ENCODE results near the gene EDNRB.

The EDNRB gene

DNA sequence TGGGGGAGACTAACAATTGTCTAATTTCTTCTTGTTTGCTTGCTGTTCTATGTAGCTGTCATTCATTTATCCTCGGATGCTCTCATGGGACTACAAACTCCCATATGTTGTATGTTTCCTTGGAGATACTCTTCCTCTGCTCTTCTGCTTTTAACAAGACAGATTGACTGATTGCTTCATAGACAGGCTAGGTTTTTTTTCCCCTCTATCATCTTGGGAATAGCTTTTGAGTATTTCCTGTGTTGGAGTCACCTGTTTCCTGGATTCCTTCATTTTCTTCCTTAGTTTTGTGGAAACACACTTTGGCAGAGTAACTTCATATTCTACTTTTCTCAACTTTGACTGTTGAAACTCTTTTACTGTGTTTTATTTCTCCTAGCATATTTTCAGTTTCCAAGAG is 27.6 kb downstream of the EDNRB start:
- H3K27ac ChIP-seq = no peak overlapping the region
- H3K4me3 ChIP-seq = no peak overlapping the region
- TF ChIP-seq, protein P1, sequence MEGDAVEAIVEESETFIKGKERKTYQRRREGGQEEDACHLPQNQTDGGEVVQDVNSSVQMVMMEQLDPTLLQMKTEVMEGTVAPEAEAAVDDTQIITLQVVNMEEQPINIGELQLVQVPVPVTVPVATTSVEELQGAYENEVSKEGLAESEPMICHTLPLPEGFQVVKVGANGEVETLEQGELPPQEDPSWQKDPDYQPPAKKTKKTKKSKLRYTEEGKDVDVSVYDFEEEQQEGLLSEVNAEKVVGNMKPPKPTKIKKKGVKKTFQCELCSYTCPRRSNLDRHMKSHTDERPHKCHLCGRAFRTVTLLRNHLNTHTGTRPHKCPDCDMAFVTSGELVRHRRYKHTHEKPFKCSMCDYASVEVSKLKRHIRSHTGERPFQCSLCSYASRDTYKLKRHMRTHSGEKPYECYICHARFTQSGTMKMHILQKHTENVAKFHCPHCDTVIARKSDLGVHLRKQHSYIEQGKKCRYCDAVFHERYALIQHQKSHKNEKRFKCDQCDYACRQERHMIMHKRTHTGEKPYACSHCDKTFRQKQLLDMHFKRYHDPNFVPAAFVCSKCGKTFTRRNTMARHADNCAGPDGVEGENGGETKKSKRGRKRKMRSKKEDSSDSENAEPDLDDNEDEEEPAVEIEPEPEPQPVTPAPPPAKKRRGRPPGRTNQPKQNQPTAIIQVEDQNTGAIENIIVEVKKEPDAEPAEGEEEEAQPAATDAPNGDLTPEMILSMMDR (IDR thresholded peaks at IDR 0.05) = no peak
- DNase-seq (ENCODE audit: low spot score) = no peak

DNA sequence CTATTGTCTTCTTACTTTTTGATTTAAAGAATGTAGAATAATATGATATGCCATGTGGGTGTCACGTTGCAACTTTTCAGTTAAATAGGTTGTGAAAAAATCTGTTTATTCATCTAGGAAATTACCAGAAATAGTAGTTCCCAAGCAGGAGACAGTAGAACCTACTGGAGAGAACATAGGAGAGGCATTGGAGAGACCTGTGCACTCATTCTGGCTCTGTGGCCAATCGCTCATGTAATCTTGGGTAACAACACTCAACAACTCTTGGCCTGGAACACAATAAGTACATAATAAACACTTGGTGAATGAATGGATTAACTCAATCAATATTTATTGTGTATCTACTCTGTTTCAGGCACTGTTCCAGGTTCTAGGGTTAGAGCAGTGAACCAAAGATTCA is 35.3 kb downstream of the EDNRB start:
- Histone ChIP-seq H3K27ac (no peak overlapping the region), H3K4me3 (no peak overlapping the region)
- no peak for DNase-seq (ENCODE audit: low spot score)
- TF ChIP-seq, protein P1 (IDR thresholded peaks at IDR 0.05) = no peak

DNA sequence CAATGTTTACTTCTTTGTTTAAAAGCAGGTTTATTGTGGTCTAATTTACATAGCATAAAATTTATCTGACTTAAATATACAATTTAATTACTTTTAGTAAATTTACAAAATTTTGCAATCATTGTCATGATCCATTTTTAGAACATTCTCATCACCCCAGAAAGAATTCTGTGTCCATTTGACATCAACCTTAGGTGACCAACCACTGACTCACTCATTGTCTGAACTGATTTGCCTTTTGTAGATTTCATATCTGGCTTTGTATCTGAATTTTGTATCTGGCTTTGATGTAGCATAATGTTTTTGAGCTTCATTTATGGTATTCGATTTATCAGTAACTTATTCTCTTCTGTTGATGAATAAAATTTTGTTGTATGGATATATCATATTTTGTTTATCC is 40.4 kb downstream of the EDNRB start:
- Histone ChIP-seq H3K27ac (no peak overlapping the region), H3K4me3 (no peak overlapping the region)
- TF ChIP-seq, protein P1 (IDR thresholded peaks at IDR 0.05) = no peak
- DNase-seq (ENCODE audit: low spot score) = no peak

DNA sequence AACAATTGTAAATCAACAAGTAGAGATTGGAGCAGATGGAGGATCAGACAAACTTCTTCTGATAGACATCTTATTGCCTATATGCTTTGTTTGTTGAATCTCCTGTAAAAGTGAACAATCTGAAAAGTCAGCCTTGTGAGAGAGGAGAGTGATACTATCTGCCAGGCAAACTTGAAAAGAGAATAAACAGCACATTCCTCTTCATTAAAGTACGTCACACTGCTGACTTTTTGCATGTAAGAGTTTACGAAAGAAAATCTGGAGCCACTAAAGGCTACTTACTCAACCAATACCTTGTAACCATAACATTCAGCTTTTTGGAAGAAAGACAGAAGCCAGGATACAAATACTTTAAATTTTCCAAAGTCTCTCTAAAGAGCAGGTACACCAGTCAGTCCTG is 42.5 kb downstream of the EDNRB start:
- Histone ChIP-seq H3K27ac (no peak overlapping the region), H3K4me3 (no peak overlapping the region)
- TF ChIP-seq, protein P1 (IDR thresholded peaks at IDR 0.05) = no peak
- DNase-seq (ENCODE audit: low spot score) = no peak

DNA sequence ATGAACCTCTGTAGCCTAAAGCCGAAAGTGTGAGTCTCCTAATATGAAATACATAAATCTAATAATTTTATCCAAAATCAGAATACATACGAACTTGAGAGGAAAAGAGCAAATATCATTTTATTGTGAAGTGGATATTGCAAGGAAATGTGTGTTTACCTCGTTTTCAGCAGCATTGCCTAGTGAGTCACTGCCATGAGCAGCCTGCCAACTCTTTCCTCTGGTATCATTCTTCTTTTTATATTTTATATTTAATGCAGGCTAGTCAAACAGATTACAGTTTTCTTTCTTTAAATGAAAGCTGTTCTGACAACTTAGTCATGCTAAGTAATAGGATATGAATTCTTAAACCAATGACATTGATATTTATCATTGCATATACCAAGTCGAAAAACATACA is 44.2 kb downstream of the EDNRB start:
- Histone ChIP-seq H3K27ac (no peak overlapping the region), H3K4me3 (no peak overlapping the region)
- TF ChIP-seq, protein P1 (IDR thresholded peaks at IDR 0.05) = no peak
- no peak for DNase-seq (ENCODE audit: low spot score)

DNA sequence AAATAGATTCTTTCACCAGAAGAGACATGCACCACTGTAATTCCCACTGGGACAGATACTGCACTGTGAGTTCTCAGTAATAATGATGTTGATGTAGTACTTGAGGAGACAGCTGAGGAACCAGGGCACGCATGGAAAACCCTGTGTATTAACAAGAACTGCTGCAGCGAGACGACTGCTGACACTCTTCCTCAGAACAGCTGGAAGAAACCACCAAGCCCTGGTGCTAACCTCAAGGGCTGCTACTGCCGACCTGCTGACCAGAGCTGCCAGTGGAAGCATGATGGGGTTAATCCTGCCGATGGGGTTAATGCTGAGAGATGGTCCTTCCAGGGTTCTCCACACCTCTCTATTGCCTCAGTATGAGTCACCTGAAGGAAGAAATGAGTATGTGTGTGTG is 45.6 kb downstream of the EDNRB start:
- no peak overlapping the region for H3K27ac ChIP-seq
- TF ChIP-seq, protein P1 (IDR thresholded peaks at IDR 0.05) = no peak
- no peak overlapping the region for H3K4me3 ChIP-seq
- no peak for DNase-seq (ENCODE audit: low spot score)

DNA sequence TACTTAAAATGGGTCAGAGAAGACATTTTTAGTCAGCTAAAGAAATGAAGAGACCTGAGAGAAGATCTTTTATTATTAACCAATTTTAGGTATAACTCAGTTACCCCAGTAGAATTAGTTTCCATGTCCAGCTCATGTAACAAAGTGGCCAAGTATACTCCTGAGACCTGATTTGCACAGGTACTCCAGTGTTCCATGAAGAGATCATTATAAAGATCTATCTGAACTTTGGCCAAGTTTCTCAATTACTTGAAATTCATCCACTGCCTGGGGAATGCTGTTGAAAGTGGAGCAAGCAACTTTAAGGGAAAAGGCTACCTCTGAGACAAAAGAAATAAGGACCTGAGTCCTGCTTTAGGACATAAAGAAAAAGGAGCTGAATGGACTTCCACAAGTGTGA is 47.0 kb downstream of the EDNRB start:
- DNase-seq (ENCODE audit: low spot score) = no peak
- TF ChIP-seq, protein P1 (IDR thresholded peaks at IDR 0.05) = no peak
- no peak overlapping the region for H3K27ac ChIP-seq
- H3K4me3 ChIP-seq = no peak overlapping the region

Measured in coronary artery (tissue), 2 donors.